Fibroblast of skin of right biceps (primary cell): ENCODE results near the gene NUP210L.
"Not testable (repeated sequence)": the region's sequence is repeated elsewhere in the genome, so short reads cannot be mapped to it uniquely, and the experiment has no call there.

ENCODE experiments used
- DNase-seq: peaks from one replicate; pipeline ENCODE4 v3.0.0-alpha.2; 2013

Gene NUP210L

GRCh38 chr1:154167461-154167860, 12.6 kb upstream of the NUP210L start:
- no peak for DNase-seq

- no peak for DNase-seq
These were observed 11.3 kb upstream of the NUP210L start for GRCh38 chr1:154166207-154166606.

GRCh38 chr1:154159554-154159953, 4.7 kb upstream of the NUP210L start:
- no peak for DNase-seq

- DNase-seq: no peak
These were observed 3.6 kb upstream of the NUP210L start for GRCh38 chr1:154158307-154159125.

- DNase-seq: no peak
These were observed 2.8 kb upstream of the NUP210L start for GRCh38 chr1:154157520-154158306.

GRCh38 chr1:154155251-154155650, 378 bp upstream of the NUP210L start:
- DNase-seq: no peak

GRCh38 chr1:154154053-154154452, 820 bp downstream of the NUP210L start:
- no peak for DNase-seq

- peak; percentile 31 for DNase-seq
These were observed 3.6 kb downstream of the NUP210L start for GRCh38 chr1:154151311-154151710.

- no peak for DNase-seq
These were observed 6.1 kb downstream of the NUP210L start for GRCh38 chr1:154148807-154149206.

- DNase-seq: not testable (repeated sequence)
These were observed 7.4 kb downstream of the NUP210L start for GRCh38 chr1:154147505-154147904.

- no peak for DNase-seq
These were observed 8.9 kb downstream of the NUP210L start for GRCh38 chr1:154145986-154146385.

GRCh38 chr1:154142358-154142757, 12.5 kb downstream of the NUP210L start:
- no peak for DNase-seq

- DNase-seq: peak; percentile 58
These were observed 13.6 kb downstream of the NUP210L start for GRCh38 chr1:154141240-154141639.

GRCh38 chr1:154137888-154138287, 17.0 kb downstream of the NUP210L start:
- DNase-seq: no peak

- DNase-seq: no peak
These were observed 21.6 kb downstream of the NUP210L start for GRCh38 chr1:154133256-154133655.

- no peak for DNase-seq
These were observed 25.4 kb downstream of the NUP210L start for GRCh38 chr1:154129391-154129970.

GRCh38 chr1:154123205-154123604, 31.7 kb downstream of the NUP210L start:
- not testable (repeated sequence) for DNase-seq

- DNase-seq: no peak
These were observed 37.2 kb downstream of the NUP210L start for GRCh38 chr1:154117642-154118041.

GRCh38 chr1:154115180-154115579, 39.7 kb downstream of the NUP210L start:
- DNase-seq: no peak

- DNase-seq: no peak
These were observed 50.3 kb downstream of the NUP210L start for GRCh38 chr1:154104433-154105082.

GRCh38 chr1:154100141-154100540, 54.7 kb downstream of the NUP210L start:
- not testable (repeated sequence) for DNase-seq

- DNase-seq: no peak
These were observed 57.0 kb downstream of the NUP210L start for GRCh38 chr1:154097873-154098272.

GRCh38 chr1:154095456-154096060, 59.3 kb downstream of the NUP210L start:
- DNase-seq: no peak
